Measurements from ENCODE around the gene METTL6. TPM values are rescaled to one million over a fixed set of nuclear protein-coding genes. Genes with fewer than 3 reads are reported as not detected.

Gene METTL6
- total RNA-seq, 2 donors from 2014 or later, result 12.5 to 14.8 TPM

DNA sequence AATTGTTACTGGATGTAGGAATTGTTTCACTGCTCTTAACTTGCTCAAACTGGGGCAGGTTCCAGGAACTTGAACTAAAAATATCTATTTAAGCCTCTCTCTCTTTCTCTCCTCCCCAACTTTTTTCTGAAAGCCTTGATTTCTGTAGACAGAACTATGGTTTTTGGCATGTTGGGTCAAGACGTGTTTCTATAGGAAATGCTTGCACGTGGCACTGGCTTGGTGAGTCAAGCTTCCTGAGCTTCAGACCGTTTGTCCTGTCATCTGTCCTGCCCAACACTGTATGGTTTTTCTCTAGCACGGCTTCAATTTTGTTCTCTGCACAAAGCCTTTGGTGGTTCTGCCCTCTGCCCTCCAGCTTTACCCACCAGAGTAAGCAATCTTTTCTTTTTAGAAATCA lies 13.5 kb upstream of the METTL6 start:
- H3K27ac ChIP-seq, result no peak overlapping the region
- H3K4me3 ChIP-seq, result no peak overlapping the region
- TF ChIP-seq POLR2AphosphoS5 (IDR thresholded peaks at IDR 0.05), result no peak
- TF ChIP-seq CTCF (IDR thresholded peaks at IDR 0.05), result no peak
- TF ChIP-seq POLR2A (IDR thresholded peaks at IDR 0.05), result no peak
- H3K4me1 ChIP-seq (replicated peaks), result no peaks in the 10 kb centered on the region
- intact Hi-C loops (cut with DNase I), result no loop called here
- 81% methylated on average over 4 of the region's 4 CpGs for WGBS
- peaks cover 3 to 10% of the 10 kb centered on the region in 2 donors for H3K36me3 ChIP-seq
- no peaks in the 10 kb centered on the region for H3K27me3 ChIP-seq (replicated peaks; ENCODE audit: insufficient read depth)
- no peak for DNase-seq (ENCODE audit: low spot score)
- no peaks in the 10 kb centered on the region for H3K9me3 ChIP-seq

- intact Hi-C loops (cut with DNase I), result no loop called here
- Histone ChIP-seq H3K4me1 (replicated peaks) (no peaks in the 10 kb centered on the region), H3K9me3 (no peaks in the 10 kb centered on the region), H3K27me3 (replicated peaks; ENCODE audit: insufficient read depth) (no peaks in the 10 kb centered on the region), H3K36me3 (peaks cover 3 to 10% of the 10 kb centered on the region in 2 donors), H3K27ac (no peak overlapping the region), H3K4me3 (no peak overlapping the region)
- TF ChIP-seq POLR2AphosphoS5 (IDR thresholded peaks at IDR 0.05) (no peak), POLR2A (IDR thresholded peaks at IDR 0.05) (no peak), CTCF (IDR thresholded peaks at IDR 0.05) (no peak)
- DNase-seq (ENCODE audit: low spot score), result no peak
Observed at GRCh38 chr3:15439476-15439875, 12.1 kb upstream of the METTL6 start.

- no peaks in the 10 kb centered on the region for H3K9me3 ChIP-seq
- WGBS, result 87% methylated on average over 4 of the region's 4 CpGs
- TF ChIP-seq CTCF (IDR thresholded peaks at IDR 0.05) (no peak), POLR2A (IDR thresholded peaks at IDR 0.05) (no peak), POLR2AphosphoS5 (IDR thresholded peaks at IDR 0.05) (no peak)
- no peak overlapping the region for H3K4me3 ChIP-seq
- H3K4me1 ChIP-seq (replicated peaks), result no peaks in the 10 kb centered on the region
- no peaks in the 10 kb centered on the region for H3K27me3 ChIP-seq (replicated peaks; ENCODE audit: insufficient read depth)
- DNase-seq (ENCODE audit: low spot score), result no peak
- peaks cover 3 to 10% of the 10 kb centered on the region in 2 donors for H3K36me3 ChIP-seq
- H3K27ac ChIP-seq, result no peak overlapping the region
- intact Hi-C loops (cut with DNase I), result no loop called here
Observed at GRCh38 chr3:15438983-15439382, 11.6 kb upstream of the METTL6 start.

DNA sequence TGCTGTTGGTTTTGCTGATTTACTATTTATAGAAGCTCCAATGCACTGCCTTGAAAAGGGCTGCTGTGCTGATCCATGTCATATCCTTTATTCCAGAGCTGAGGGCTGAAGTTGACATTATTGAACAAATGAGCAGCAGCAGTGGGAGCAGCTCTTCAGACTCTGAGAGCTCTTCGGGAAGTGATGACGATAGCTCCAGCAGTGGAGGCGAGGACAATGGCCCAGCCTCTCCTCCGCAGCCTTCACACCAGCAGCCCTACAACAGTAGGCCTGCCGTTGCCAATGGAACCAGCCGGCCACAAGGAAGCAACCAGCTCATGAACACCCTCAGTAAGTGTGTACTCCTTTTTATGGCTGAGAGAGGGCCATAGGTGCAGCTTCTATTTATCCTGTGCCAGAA lies 8.9 kb upstream of the METTL6 start:
- WGBS, result 94% methylated on average over 6 of the region's 6 CpGs
- Histone ChIP-seq H3K27me3 (replicated peaks; ENCODE audit: insufficient read depth) (no peaks in the 10 kb centered on the region), H3K4me3 (no peak overlapping the region), H3K4me1 (replicated peaks) (no peaks in the 10 kb centered on the region), H3K27ac (no peak overlapping the region), H3K36me3 (peaks cover 3 to 10% of the 10 kb centered on the region in 2 donors), H3K9me3 (no peaks in the 10 kb centered on the region)
- intact Hi-C loops (cut with DNase I), result no loop called here
- no peak for TF ChIP-seq POLR2A (IDR thresholded peaks at IDR 0.05)
- no peak for DNase-seq (ENCODE audit: low spot score)

DNA sequence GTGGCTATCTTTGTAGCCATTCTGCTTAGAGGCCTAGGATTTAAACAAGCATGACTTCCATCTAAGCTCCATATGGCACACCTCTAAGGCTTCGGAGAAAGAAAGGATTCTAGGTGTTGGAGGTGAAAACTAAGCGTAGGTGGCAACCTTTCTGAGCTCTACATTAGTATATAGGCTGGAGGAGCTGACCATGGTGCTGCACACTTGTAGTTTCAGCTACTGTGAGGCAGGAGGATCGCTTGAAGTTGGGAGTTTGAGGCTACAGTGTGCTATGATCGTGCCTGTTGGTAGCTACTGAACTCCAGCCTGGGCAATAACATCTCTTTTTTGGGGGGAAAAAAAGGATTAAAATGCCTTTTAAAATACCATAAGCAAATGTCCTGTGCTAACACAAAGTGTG lies 7.4 kb upstream of the METTL6 start:
- WGBS, result 94% methylated on average over 4 of the region's 4 CpGs
- intact Hi-C loops (cut with DNase I), result no loop called here
- TF ChIP-seq POLR2AphosphoS5 (IDR thresholded peaks at IDR 0.05) (no peak), CTCF (IDR thresholded peaks at IDR 0.05) (no peak), POLR2A (IDR thresholded peaks at IDR 0.05) (no peak)
- DNase-seq (ENCODE audit: low spot score), result no peak
- Histone ChIP-seq H3K4me3 (no peak overlapping the region), H3K27ac (no peak overlapping the region), H3K36me3 (peaks cover 3% of the 10 kb centered on the region in 2 donors), H3K4me1 (replicated peaks) (peaks cover 7% of the 10 kb centered on the region), H3K9me3 (no peaks in the 10 kb centered on the region), H3K27me3 (replicated peaks; ENCODE audit: insufficient read depth) (no peaks in the 10 kb centered on the region)
